Measurements from ENCODE around the gene NEDD4.
"Not testable (repeated sequence)": the region's sequence is repeated elsewhere in the genome, so short reads cannot be mapped to it uniquely, and the experiment has no call there.

DNA sequence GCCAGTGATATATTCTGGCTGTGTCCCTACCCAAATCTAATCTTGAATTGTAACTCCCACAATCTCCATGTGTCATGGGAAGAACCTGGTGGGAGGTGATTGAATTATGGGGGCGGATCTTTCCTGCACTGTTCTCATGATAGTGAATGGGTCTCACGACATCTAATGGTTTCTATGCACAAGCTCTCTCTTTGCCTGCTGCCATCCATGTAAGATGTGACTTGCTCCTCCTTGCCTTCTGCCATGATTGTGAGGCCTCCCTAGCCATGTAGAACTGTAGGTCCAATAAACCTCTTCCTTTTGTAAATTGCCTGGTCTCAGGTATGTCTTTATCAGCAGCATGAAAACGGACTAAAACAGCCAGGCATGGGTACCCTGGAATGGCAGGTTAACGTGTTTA is 150.5 kb downstream of the NEDD4 start:
- TF ChIP-seq, protein P1, sequence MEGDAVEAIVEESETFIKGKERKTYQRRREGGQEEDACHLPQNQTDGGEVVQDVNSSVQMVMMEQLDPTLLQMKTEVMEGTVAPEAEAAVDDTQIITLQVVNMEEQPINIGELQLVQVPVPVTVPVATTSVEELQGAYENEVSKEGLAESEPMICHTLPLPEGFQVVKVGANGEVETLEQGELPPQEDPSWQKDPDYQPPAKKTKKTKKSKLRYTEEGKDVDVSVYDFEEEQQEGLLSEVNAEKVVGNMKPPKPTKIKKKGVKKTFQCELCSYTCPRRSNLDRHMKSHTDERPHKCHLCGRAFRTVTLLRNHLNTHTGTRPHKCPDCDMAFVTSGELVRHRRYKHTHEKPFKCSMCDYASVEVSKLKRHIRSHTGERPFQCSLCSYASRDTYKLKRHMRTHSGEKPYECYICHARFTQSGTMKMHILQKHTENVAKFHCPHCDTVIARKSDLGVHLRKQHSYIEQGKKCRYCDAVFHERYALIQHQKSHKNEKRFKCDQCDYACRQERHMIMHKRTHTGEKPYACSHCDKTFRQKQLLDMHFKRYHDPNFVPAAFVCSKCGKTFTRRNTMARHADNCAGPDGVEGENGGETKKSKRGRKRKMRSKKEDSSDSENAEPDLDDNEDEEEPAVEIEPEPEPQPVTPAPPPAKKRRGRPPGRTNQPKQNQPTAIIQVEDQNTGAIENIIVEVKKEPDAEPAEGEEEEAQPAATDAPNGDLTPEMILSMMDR (IDR thresholded peaks at IDR 0.05) = not testable (repeated sequence)
- TF ChIP-seq POLR2AphosphoS5 (IDR thresholded peaks at IDR 0.05; ENCODE audit: low read depth, low read length); TCF7L2 (IDR thresholded peaks at IDR 0.05; ENCODE audit: low read depth, low read length); SIN3A (IDR thresholded peaks at IDR 0.05; ENCODE audit: borderline replicate concordance, insufficient read depth, low read depth, low read length): not testable (repeated sequence)
- TF ChIP-seq, protein P2, sequence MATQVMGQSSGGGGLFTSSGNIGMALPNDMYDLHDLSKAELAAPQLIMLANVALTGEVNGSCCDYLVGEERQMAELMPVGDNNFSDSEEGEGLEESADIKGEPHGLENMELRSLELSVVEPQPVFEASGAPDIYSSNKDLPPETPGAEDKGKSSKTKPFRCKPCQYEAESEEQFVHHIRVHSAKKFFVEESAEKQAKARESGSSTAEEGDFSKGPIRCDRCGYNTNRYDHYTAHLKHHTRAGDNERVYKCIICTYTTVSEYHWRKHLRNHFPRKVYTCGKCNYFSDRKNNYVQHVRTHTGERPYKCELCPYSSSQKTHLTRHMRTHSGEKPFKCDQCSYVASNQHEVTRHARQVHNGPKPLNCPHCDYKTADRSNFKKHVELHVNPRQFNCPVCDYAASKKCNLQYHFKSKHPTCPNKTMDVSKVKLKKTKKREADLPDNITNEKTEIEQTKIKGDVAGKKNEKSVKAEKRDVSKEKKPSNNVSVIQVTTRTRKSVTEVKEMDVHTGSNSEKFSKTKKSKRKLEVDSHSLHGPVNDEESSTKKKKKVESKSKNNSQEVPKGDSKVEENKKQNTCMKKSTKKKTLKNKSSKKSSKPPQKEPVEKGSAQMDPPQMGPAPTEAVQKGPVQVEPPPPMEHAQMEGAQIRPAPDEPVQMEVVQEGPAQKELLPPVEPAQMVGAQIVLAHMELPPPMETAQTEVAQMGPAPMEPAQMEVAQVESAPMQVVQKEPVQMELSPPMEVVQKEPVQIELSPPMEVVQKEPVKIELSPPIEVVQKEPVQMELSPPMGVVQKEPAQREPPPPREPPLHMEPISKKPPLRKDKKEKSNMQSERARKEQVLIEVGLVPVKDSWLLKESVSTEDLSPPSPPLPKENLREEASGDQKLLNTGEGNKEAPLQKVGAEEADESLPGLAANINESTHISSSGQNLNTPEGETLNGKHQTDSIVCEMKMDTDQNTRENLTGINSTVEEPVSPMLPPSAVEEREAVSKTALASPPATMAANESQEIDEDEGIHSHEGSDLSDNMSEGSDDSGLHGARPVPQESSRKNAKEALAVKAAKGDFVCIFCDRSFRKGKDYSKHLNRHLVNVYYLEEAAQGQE (IDR thresholded peaks at IDR 0.05; ENCODE audit: insufficient read depth in 1 of 2, low read depth in 2 of 2, low read length in 1 of 2) = not testable (repeated sequence)

Measured in Panc1 (cell line).